ENCODE results near the gene CSF1R. TPM values are rescaled to one million over a fixed set of nuclear protein-coding genes. Genes with fewer than 3 reads are reported as not detected.

Gene CSF1R
- polyA plus RNA-seq, 2 of the 4 experiments (the other 2 are of a cell fraction): 0.06 TPM; not detected in 1

DNA sequence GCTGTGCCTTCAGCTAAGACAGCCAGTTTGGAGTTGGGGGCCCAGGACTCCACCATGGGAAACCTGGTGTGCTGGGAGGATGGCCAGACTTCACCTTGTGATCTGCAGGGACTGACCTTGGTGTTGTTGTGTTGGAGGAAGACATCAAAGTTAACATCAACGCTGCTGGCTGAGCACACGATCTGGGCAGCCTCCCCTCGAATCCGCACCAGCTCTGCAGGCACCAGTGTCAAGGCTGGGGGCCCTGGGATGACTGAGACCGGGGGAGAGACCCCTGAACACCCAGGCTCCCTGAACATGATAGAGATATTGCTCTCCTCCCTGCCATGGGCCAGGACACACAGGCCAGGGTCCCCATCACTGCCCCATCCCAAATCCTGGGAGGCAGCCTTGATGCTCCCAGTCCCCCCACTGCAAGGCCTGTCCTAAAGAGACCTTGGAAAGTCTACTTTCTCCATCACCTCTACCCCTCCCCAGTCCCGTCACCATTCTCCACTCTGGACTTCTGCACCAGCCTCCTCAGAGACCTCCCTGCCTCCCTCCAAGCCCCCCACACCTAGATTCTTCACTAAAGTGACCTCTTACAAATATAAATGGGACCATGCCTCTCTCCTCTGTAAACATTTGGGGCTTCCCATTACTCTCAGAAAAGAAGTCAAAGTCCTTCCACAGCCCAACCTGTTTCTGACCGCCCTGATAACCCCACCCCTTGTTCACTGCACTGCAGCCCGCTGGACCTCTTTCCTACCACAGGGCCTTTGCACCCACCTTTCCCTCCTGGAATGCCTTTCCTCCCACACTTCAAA, 8.2 kb downstream of the CSF1R start:
- TF ChIP-seq BHLHE40 (IDR thresholded peaks at IDR 0.05; ENCODE audit: low read depth, low read length) (no peak), HOXB5 (CRISPR knock-in tag; IDR thresholded peaks at IDR 0.05) (no peak), KDM5A (IDR thresholded peaks at IDR 0.05) (no peak), HOXB13 (CRISPR knock-in tag; IDR thresholded peaks at IDR 0.05; ENCODE audit: low read depth) (no peak), ESRRA (IDR thresholded peaks at IDR 0.05; ENCODE audit: borderline replicate concordance, low read length) (no peak), FOSB (CRISPR knock-in tag; IDR thresholded peaks at IDR 0.05) (no peak), EP300 (IDR thresholded peaks at IDR 0.05) (no peak), ZNF302 (CRISPR knock-in tag; IDR thresholded peaks at IDR 0.05) (no peak), EHMT2 (IDR thresholded peaks at IDR 0.05; ENCODE audit: low read depth) (no peak), CBX8 (IDR thresholded peaks at IDR 0.05) (no peak), POLR2AphosphoS2 (conservative IDR thresholded peaks at IDR 0.05; ENCODE audit: low read length) (no peak)
- TF ChIP-seq, protein P1, sequence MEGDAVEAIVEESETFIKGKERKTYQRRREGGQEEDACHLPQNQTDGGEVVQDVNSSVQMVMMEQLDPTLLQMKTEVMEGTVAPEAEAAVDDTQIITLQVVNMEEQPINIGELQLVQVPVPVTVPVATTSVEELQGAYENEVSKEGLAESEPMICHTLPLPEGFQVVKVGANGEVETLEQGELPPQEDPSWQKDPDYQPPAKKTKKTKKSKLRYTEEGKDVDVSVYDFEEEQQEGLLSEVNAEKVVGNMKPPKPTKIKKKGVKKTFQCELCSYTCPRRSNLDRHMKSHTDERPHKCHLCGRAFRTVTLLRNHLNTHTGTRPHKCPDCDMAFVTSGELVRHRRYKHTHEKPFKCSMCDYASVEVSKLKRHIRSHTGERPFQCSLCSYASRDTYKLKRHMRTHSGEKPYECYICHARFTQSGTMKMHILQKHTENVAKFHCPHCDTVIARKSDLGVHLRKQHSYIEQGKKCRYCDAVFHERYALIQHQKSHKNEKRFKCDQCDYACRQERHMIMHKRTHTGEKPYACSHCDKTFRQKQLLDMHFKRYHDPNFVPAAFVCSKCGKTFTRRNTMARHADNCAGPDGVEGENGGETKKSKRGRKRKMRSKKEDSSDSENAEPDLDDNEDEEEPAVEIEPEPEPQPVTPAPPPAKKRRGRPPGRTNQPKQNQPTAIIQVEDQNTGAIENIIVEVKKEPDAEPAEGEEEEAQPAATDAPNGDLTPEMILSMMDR (IDR thresholded peaks at IDR 0.05): no peak
- TF ChIP-seq, protein P2, sequence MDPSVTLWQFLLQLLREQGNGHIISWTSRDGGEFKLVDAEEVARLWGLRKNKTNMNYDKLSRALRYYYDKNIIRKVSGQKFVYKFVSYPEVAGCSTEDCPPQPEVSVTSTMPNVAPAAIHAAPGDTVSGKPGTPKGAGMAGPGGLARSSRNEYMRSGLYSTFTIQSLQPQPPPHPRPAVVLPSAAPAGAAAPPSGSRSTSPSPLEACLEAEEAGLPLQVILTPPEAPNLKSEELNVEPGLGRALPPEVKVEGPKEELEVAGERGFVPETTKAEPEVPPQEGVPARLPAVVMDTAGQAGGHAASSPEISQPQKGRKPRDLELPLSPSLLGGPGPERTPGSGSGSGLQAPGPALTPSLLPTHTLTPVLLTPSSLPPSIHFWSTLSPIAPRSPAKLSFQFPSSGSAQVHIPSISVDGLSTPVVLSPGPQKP (IDR thresholded peaks at IDR 0.05; ENCODE audit: low read depth, low read length): no peak
- TF ChIP-seq, protein P3, sequence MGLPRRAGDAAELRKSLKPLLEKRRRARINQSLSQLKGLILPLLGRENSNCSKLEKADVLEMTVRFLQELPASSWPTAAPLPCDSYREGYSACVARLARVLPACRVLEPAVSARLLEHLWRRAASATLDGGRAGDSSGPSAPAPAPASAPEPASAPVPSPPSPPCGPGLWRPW (IDR thresholded peaks at IDR 0.05): no peak
- Histone ChIP-seq H3K27ac (no peak overlapping the region), H3K4me2 (no peak overlapping the region), H3K4me3 (no peak overlapping the region), H3K9me3 (no peaks in the 10 kb centered on the region), H3K4me1 (no peaks in the 10 kb centered on the region)
- DNase-seq (ENCODE audit: low read depth in 1 of 2, low spot score in 1 of 2) (no peak), FAIRE-seq (no peak), ATAC-seq (no peak)
- POLR2A ChIA-PET: no interaction called here
- 62% methylated on average over 7 of the region's 8 CpGs for WGBS (ENCODE audit: missing lambda C conversion rate)
- CTCF ChIA-PET: interaction anchor here (0.7 to 1.7 kb wide), 4 partner anchors 8 to 25 kb away, joined by 3 to 6 read pairs (median 3); partner anchors contain the start of gene CSF1R

DNA sequence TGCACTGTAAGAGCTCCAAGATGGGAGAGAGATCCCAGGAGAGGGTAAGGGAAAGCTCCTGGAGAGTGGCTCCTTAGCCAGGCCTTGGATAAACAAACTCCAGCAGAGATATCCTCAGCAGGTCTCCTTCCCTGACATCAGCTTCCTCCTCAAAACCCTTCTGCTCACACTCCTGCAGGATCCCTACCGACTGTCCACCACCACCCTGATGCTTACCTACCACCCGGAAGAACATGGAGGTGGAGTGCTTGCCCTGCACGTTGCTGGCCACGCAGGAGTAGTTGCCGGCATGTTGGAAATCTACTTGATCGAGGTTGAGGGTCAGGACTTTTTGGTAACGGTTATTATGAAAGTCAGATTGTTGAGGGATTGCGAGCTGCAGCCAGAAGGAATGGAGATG, 9.3 kb downstream of the CSF1R start:
- DNase-seq (ENCODE audit: low read depth in 1 of 2, low spot score in 1 of 2) (no peak), FAIRE-seq (no peak), ATAC-seq (no peak)
- ChIA-PET POLR2A (no interaction called here), CTCF (interaction anchor here (0.6 to 1.7 kb wide), 2 partner anchors 9 to 416 kb away, joined by 5 to 6 read pairs; partner anchors contain the start of gene CSF1R)
- no peak overlapping the region for H3K27ac ChIP-seq
- TF ChIP-seq, protein P1 (IDR thresholded peaks at IDR 0.05): no peak
- no peak for TF ChIP-seq POLR2AphosphoS2 (conservative IDR thresholded peaks at IDR 0.05; ENCODE audit: low read length)
- TF ChIP-seq, protein P4, sequence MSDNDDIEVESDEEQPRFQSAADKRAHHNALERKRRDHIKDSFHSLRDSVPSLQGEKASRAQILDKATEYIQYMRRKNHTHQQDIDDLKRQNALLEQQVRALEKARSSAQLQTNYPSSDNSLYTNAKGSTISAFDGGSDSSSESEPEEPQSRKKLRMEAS (IDR thresholded peaks at IDR 0.05): no peak
- no peak for TF ChIP-seq RFX5 (IDR thresholded peaks at IDR 0.05)
- TF ChIP-seq FOSL2 (IDR thresholded peaks at IDR 0.05): no peak
- TF ChIP-seq FOSL2 (CRISPR knock-in tag; IDR thresholded peaks at IDR 0.05): no peak
- no peak for TF ChIP-seq NPAS2 (CRISPR knock-in tag; IDR thresholded peaks at IDR 0.05; ENCODE audit: borderline replicate concordance)
- no peak for TF ChIP-seq POLR2A (IDR thresholded peaks at IDR 0.05; ENCODE audit: low read length)
- no peak for TF ChIP-seq BHLHE40 (IDR thresholded peaks at IDR 0.05; ENCODE audit: low read depth, low read length)
- TF ChIP-seq MAFK (IDR thresholded peaks at IDR 0.05; ENCODE audit: partially characterized antibody): no peak
- TF ChIP-seq, protein P3 (IDR thresholded peaks at IDR 0.05): no peak
- TF ChIP-seq RNF2 (IDR thresholded peaks at IDR 0.05; ENCODE audit: borderline replicate concordance, low read depth): no peak
- TF ChIP-seq HOXA7 (CRISPR knock-in tag; IDR thresholded peaks at IDR 0.05): no peak
- TF ChIP-seq, protein P5, sequence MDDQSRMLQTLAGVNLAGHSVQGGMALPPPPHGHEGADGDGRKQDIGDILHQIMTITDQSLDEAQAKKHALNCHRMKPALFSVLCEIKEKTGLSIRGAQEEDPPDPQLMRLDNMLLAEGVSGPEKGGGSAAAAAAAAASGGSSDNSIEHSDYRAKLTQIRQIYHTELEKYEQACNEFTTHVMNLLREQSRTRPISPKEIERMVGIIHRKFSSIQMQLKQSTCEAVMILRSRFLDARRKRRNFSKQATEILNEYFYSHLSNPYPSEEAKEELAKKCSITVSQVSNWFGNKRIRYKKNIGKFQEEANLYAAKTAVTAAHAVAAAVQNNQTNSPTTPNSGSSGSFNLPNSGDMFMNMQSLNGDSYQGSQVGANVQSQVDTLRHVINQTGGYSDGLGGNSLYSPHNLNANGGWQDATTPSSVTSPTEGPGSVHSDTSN (IDR thresholded peaks at IDR 0.05): no peak
- TF ChIP-seq ZSCAN20 (CRISPR knock-in tag; IDR thresholded peaks at IDR 0.05): no peak
- TF ChIP-seq HDAC2 (IDR thresholded peaks at IDR 0.05): no peak
- no peak for TF ChIP-seq CEBPB (IDR thresholded peaks at IDR 0.05)
- TF ChIP-seq EHMT2 (IDR thresholded peaks at IDR 0.05; ENCODE audit: low read depth): no peak
- H3K4me3 ChIP-seq: no peak overlapping the region
- H3K4me2 ChIP-seq: no peak overlapping the region
- no peaks in the 10 kb centered on the region for H3K4me1 ChIP-seq
- WGBS (ENCODE audit: missing lambda C conversion rate): 67% methylated on average over 8 of the region's 8 CpGs
- H3K9me3 ChIP-seq: no peaks in the 10 kb centered on the region

Data from A549 (cell line).